ENCODE data around the gene PCDH9.

GRCh38 chr13:67001363-67001762, 228.8 kb downstream of the PCDH9 start:
- TF ChIP-seq CTCF (IDR thresholded peaks at IDR 0.05 in 2 of 3, conservative IDR thresholded peaks at IDR 0.05 in 1 of 3; ENCODE audit: control insufficient read depth in 2 of 3, extremely low read depth in 1 of 3, insufficient read depth in 1 of 3, low read depth in 3 of 3, low read length in 3 of 3), result no peak
- no peak for TF ChIP-seq TCF7 (IDR thresholded peaks at IDR 0.05; ENCODE audit: borderline replicate concordance)
- no peak for TF ChIP-seq SIX5 (IDR thresholded peaks at IDR 0.05; ENCODE audit: low read depth, low read length, severe bottlenecking)
- no peak for TF ChIP-seq ASH2L (IDR thresholded peaks at IDR 0.05; ENCODE audit: borderline replicate concordance, low read depth)
- TF ChIP-seq, protein P1, sequence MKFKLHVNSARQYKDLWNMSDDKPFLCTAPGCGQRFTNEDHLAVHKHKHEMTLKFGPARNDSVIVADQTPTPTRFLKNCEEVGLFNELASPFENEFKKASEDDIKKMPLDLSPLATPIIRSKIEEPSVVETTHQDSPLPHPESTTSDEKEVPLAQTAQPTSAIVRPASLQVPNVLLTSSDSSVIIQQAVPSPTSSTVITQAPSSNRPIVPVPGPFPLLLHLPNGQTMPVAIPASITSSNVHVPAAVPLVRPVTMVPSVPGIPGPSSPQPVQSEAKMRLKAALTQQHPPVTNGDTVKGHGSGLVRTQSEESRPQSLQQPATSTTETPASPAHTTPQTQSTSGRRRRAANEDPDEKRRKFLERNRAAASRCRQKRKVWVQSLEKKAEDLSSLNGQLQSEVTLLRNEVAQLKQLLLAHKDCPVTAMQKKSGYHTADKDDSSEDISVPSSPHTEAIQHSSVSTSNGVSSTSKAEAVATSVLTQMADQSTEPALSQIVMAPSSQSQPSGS (IDR thresholded peaks at IDR 0.05; ENCODE audit: low read length), result no peak
- TF ChIP-seq RAD21 (IDR thresholded peaks at IDR 0.05; ENCODE audit: insufficient read depth, low read depth, low read length), result no peak
- TF ChIP-seq ZNF274 (IDR thresholded peaks at IDR 0.05; ENCODE audit: insufficient read depth, insufficient read length), result no peak
- TF ChIP-seq EZH2 (IDR thresholded peaks at IDR 0.05; ENCODE audit: borderline replicate concordance, control insufficient read depth, low read depth, low read length), result no peak
- no peak for TF ChIP-seq POU2F2 (IDR thresholded peaks at IDR 0.05; ENCODE audit: borderline replicate concordance, low read depth, low read length)
- TF ChIP-seq ESRRA (IDR thresholded peaks at IDR 0.05; ENCODE audit: low read length), result no peak
- no peak for TF ChIP-seq TAF1 (IDR thresholded peaks at IDR 0.05; ENCODE audit: borderline replicate concordance, low read depth, low read length)
- TF ChIP-seq SIN3A (IDR thresholded peaks at IDR 0.05; ENCODE audit: low read depth, low read length), result no peak
